Parathyroid adenoma (tissue), 2 donors: Measurements from ENCODE around the gene R3HDM2.
"Not testable (repeated sequence)": the region's sequence is repeated elsewhere in the genome, so short reads cannot be mapped to it uniquely, and the experiment has no call there.

Source experiments
- H2AFZ ChIP-seq: fragments of 300-600 bp; sonication (generic); one replicate; pipeline ENCODE4 v1.7.0; 2017; ENCODE audit warnings: antibody characterized with exemption, mild to moderate bottlenecking
- H3K27ac ChIP-seq: fragments of 300-600 bp; sonication (generic); one replicate; pipeline ENCODE4 v1.7.0; 2017
- H3K27me3 ChIP-seq: fragments of 300-600 bp; sonication (generic); one replicate; pipeline ENCODE4 v1.7.0; 2017; ENCODE audit warnings: low read length; ENCODE audit not compliant: control insufficient read depth, insufficient read depth
- H3K36me3 ChIP-seq: fragments of 300-600 bp; sonication (generic); one replicate; pipeline ENCODE4 v1.7.0; 2017; ENCODE audit warnings: low read length; ENCODE audit not compliant: control insufficient read depth, insufficient read depth
- H3K4me1 ChIP-seq: fragments of 300-600 bp; sonication (generic); one replicate; pipeline ENCODE4 v1.7.0; 2017; ENCODE audit warnings: control low read depth
- H3K4me2 ChIP-seq: fragments of 300-600 bp; sonication (generic); one replicate; pipeline ENCODE4 v1.7.0; 2017; ENCODE audit warnings: low read length
- H3K4me3 ChIP-seq: fragments of 300-600 bp; sonication (generic); one replicate; pipeline ENCODE4 v1.7.0; 2017; ENCODE audit warnings: low read depth, low read length
- H3K79me2 ChIP-seq: fragments of 300-600 bp; sonication (generic); one replicate; pipeline ENCODE4 v1.7.0; 2017; ENCODE audit warnings: control low read depth
- H3K9ac ChIP-seq: fragments of 300-600 bp; sonication (generic); one replicate; pipeline ENCODE4 v1.7.0; 2017; ENCODE audit warnings: mild to moderate bottlenecking
- H3K9me3 ChIP-seq: fragments of 300-600 bp; sonication (generic); one replicate; pipeline ENCODE4 v1.7.0; 2017; ENCODE audit warnings: low read length; ENCODE audit not compliant: control insufficient read depth
- CTCF ChIP-seq: fragments of 300-600 bp; sonication (generic); IDR thresholded peaks from one replicate; pipeline ENCODE4 v1.7.0; 2017; ENCODE audit warnings: antibody characterized with exemption, mild to moderate bottlenecking
- donor health status: primary hyperparathyroidism.

Gene R3HDM2

GRCh38 chr12:57341275-57341990 lies 89.4 kb downstream of the R3HDM2 start:
- Histone ChIP-seq H3K9ac (no peak overlapping the region), H3K79me2 (peaks cover 9% of the 10 kb centered on the region), H3K27me3 (no peaks in the 10 kb centered on the region), H3K4me1 (peaks cover 8% of the 10 kb centered on the region), H2AFZ (peak overlapping the region; percentile 5), H3K27ac (peak overlapping the region; percentile 8), H3K36me3 (no peaks in the 10 kb centered on the region), H3K4me3 (no peak overlapping the region), H3K9me3 (no peaks in the 10 kb centered on the region), H3K4me2 (no peak overlapping the region)
- TF ChIP-seq CTCF, result no peak

GRCh38 chr12:57340104-57340503 lies 90.7 kb downstream of the R3HDM2 start:
- H3K27ac ChIP-seq, result no peak overlapping the region
- no peaks in the 10 kb centered on the region for H3K36me3 ChIP-seq
- no peaks in the 10 kb centered on the region for H3K27me3 ChIP-seq
- H2AFZ ChIP-seq, result no peak overlapping the region
- no peak overlapping the region for H3K9ac ChIP-seq
- no peaks in the 10 kb centered on the region for H3K9me3 ChIP-seq
- no peak overlapping the region for H3K4me3 ChIP-seq
- H3K4me2 ChIP-seq, result no peak overlapping the region
- peaks cover 11% of the 10 kb centered on the region for H3K79me2 ChIP-seq
- TF ChIP-seq CTCF, result no peak
- peaks cover 8% of the 10 kb centered on the region for H3K4me1 ChIP-seq

GRCh38 chr12:57336299-57336698 lies 94.5 kb downstream of the R3HDM2 start:
- H3K4me3 ChIP-seq, H3K4me2 ChIP-seq, H2AFZ ChIP-seq: not testable (repeated sequence)

GRCh38 chr12:57334219-57334618 lies 96.6 kb downstream of the R3HDM2 start:
- TF ChIP-seq CTCF, result no peak
- no peak overlapping the region for H2AFZ ChIP-seq
- H3K27me3 ChIP-seq, result no peaks in the 10 kb centered on the region
- H3K27ac ChIP-seq, result no peak overlapping the region
- no peak overlapping the region for H3K9ac ChIP-seq
- no peaks in the 10 kb centered on the region for H3K36me3 ChIP-seq
- no peaks in the 10 kb centered on the region for H3K9me3 ChIP-seq
- H3K4me3 ChIP-seq, result no peak overlapping the region
- H3K79me2 ChIP-seq, result peaks cover 13% of the 10 kb centered on the region
- H3K4me1 ChIP-seq, result no peaks in the 10 kb centered on the region
- no peak overlapping the region for H3K4me2 ChIP-seq

More at GRCh38 chr12:57336299-57336698, 94.5 kb downstream of the R3HDM2 start:
- H3K4me1 ChIP-seq, H3K79me2 ChIP-seq, H3K36me3 ChIP-seq, H3K9ac ChIP-seq, H3K9me3 ChIP-seq, H3K27me3 ChIP-seq, H3K27ac ChIP-seq: not testable (repeated sequence)

GRCh38 chr12:57332646-57333312 lies 98.1 kb downstream of the R3HDM2 start:
- H3K27me3 ChIP-seq, result no peaks in the 10 kb centered on the region
- no peak overlapping the region for H3K9ac ChIP-seq
- no peaks in the 10 kb centered on the region for H3K9me3 ChIP-seq
- H3K79me2 ChIP-seq, result peaks cover 6% of the 10 kb centered on the region
- no peak overlapping the region for H3K4me2 ChIP-seq
- no peak overlapping the region for H3K27ac ChIP-seq
- TF ChIP-seq CTCF, result no peak
- no peak overlapping the region for H2AFZ ChIP-seq
- H3K36me3 ChIP-seq, result no peaks in the 10 kb centered on the region
- no peaks in the 10 kb centered on the region for H3K4me1 ChIP-seq
- no peak overlapping the region for H3K4me3 ChIP-seq
